Left ventricle myocardium superior (tissue), 1 donor: ENCODE results near the gene ZNF285. TPM values are rescaled to one million over a fixed set of nuclear protein-coding genes. Genes with fewer than 3 reads are reported as not detected.
"Not testable (repeated sequence)": the region's sequence is repeated elsewhere in the genome, so short reads cannot be mapped to it uniquely, and the experiment has no call there.

Source experiments
- ATAC-seq: fragments of 200-7000 bp; cut with Tn5 transposase; one replicate; pipeline ENCODE4 v1.9.1; 2020; ENCODE audit warnings: mild to moderate bottlenecking, moderate library complexity
- DNase-seq: peaks from one replicate; pipeline ENCODE4 v3.0.0-alpha.2; 2020
- intact Hi-C: fragments of 100-400 bp; cut with micrococcal nuclease; formaldehyde crosslinking; loops from one replicate; pipeline ENCODE4 v1.11.0; 2022
- long read RNA-seq: library from polyadenylated mRNA; unstranded; transcript quantifications from one replicate; pipeline ENCODE4 v2.0.0, GENCODE V29; 2021
- total RNA-seq: library from RNA; stranded (reverse); fragmentation: NEBNext Ultra II Directional; extraction: Animal tissue kit (Norgen Biotek cat#: 25700); gene quantifications from one replicate; pipeline ENCODE4 v1.2.1, GENCODE V29; 2021
- donor health status: DM: no; HTN: yes; CAD: no; lungs with severe emphysema.

The ZNF285 gene
- total RNA-seq: 5.5 TPM
- long read RNA-seq, full-length matches to known transcripts: 1 of 5 reads
- long read RNA-seq, partial matches to known transcripts: 0 of 5 reads
- long read RNA-seq, other reads (novel, unspliced or antisense): 4 of 5 reads

DNA sequence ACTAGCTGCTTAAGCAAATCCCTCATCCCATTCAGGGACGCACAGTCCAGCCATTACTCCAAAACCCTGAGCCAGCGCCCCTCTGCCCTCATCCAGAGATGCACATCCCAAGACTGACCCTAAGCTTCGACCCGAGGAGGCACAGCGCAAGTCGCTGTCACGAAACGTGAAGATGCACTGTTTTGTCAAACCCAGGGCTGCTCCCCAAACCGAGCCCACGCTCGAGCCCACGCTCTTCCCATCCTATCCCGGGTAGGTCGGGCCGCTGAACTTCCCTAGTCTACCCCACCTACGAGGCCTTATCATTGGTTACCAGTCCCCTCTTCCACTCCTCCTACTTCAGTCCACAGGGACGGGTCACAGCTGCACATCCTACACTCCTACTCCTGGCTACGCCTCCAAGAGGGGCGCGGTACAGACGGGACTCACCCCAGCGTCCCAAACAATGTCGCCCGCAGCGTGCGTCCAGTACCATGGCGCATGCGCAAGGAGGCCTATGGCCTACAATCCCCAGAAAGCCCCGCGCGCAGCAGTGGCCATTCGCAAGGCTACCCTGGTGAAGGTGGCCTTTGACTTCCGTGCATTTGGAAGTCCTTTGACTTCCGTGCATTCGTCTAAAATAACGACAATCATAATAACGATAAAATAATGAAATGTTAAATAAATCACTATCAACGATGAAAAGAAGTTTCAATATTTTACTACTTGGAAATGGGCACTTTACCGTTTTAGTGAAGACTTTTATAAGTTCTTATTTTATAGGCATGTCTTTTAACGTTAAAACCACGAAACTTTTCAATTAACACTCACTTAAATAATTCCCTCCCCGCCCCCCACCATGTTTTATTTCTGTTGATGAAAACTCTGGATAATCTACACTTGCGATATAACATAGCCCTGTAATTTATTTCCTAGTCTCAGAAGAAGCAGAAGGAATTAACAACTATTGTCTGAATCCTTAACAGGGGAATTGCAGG is at the start of gene ZNF285:
ZNF285 (minus strand) TSS at position 470 of the 977 bp plus-strand sequence. CDS start 4,395 bp downstream, outside the sequence.
- DNase-seq (peak; percentile 98), ATAC-seq (peak; percentile 100)
- intact Hi-C loops: no loop called here

DNA sequence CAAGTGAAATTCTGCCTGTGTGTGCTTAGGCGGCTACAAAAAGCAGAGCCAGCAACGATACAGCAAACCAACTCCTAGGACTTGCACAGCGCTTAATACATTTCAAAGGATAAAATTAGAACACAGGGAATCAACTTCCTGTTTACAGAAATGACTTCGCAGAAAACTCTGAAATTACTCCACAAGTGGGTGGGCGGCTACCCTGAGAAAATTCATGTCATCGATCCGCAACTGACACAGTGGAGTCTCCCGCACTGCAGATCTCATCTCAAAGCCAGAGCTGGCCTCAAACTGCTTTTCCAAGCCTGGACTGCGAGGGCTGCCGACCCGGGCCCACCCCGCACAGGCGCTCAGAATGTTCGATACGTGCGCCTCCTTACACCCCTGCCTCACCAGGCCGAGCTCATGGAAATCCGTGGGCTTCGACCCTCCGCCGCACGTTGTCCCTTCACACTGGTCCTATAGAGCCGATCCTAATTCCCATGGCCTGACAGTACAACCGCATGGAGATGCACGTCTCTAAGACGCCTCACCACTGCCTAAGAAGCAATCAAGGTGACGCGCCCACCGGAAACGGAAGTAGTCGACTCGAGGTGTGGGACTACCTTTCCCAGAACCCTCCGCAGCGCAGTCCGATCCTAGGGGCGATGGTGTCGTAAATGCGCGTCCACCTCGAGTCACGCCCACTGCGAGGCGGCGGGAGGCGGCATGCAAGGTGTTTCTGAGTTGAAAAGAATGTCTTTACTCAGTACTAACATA is 46.7 kb upstream of the ZNF285 start, which contains the start of gene ZNF229:
ZNF229 (minus strand) TSS at position 557 of the 759 bp plus-strand sequence. CDS start 5,625 bp downstream, outside the sequence.
- intact Hi-C loops: no loop called here
- ATAC-seq: peak; percentile 99
- peak; percentile 92 for DNase-seq

DNA sequence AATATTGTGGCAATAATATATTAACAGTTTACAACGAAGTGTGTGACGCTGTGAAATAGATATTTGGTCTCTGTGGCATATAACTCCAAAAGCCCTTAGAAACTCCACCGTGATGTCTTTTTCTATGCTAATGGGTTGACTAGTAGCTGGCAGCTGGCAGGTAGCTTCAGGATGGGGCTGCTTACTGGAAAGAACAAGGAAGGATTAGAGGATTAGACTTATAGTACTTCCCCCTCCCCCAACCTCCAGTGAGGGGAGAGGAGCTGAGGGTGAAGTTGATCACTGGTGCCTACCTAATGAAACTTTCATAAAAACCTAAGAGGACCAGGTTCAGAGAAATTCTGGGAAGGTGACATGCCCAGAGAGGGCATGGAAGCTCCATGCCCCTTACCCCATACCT is 37.0 kb upstream of the ZNF285 start:
- intact Hi-C loops: no loop called here
- no peak for DNase-seq
- ATAC-seq: no peak

DNA sequence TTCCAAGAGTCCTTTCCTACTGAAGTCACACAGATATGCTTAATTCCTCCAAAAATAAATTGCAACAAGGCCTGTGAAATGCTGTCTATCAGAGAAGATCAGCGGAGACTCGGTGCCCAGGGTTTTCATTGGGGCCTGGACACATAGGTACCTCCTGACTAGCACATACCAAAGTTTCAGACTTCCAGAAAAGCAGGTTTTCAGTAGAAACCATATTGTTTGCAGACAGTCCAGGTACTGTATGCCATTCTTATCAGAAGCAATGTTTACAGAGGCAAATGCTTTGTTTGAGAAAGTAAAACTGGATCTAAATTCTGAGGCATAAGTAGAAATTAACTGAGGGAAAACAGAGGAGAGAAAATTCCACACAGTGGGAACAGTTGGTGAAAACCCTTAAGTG is 34.0 kb upstream of the ZNF285 start:
- intact Hi-C loops: no loop called here
- DNase-seq: no peak
- ATAC-seq: no peak

DNA sequence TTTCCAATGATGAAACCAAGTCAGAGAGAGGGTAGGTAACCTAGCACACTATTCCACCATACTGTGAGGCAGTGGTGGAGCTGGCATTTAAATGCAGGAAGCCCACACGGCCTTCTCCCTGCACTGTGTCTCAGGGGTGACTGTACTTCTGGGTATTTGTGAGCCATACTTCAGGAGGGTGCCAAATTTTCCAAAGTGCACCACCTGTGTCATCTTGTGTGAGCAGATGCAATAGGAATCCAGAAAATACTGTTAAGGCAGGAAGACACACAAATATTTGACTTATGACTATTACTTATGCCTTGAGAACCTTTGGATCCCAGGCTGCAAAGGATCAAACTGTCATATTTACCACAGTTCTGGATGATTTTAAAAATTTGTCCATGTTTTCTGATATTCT is 29.5 kb upstream of the ZNF285 start:
- no peak for DNase-seq
- ATAC-seq: no peak
- intact Hi-C loops: no loop called here

DNA sequence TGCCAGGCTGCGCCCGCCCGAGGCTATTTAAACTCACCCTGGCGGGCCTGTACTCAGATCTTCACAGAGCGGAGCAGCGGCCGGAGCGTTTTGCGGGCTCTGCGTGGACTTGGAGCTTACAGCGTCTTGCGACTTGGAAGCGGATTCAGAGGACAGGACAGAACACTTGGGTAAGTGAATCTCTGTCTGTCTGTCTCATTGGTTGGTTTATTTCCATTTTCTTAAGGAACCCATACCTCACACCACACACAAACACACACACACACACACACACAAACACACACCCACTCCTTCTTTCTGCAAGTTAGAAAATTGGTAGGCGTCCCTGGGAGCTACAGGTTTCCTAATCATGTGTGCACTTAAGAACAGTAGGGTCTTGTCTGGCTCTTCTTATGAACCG is 14.1 kb upstream of the ZNF285 start:
- DNase-seq, ATAC-seq, intact Hi-C loops: not testable (repeated sequence)

DNA sequence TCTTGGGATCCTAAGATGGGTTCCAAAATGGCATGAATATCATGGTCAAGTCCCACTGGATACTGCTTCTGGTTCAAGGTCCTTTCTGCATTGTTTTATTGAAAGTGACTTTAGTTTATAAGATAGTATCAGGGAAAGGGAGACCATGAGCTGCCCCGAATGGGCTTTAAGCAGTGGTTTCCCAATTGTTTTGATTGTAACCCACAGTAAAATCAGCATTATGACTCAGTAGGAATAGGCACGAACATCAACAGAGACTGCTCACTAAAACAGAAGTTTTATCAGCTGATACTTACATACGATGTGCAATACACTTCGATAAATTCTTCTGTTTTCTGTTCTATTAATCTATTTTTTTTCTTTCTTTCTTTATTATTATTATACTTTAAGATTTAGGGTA is 12.1 kb downstream of the ZNF285 start:
- intact Hi-C loops, DNase-seq: not testable (repeated sequence)

DNA sequence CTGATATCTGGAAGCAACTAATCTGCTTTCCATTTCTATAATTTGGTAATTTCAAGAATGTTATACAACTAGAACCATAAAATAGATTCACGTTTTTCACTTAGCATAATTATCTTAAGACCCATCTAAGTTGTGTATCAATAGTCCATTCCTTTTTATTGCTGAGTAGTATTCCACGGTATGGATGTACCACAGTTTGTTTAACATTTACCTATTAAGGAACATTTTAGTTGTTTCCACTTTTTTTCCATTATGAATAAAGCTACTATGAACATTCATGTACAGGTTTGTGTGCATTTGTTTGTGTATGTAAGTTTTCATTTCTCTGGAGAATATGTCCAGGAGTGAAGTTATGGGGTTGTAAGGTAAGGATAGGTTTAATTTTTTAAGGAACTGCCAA is 26.6 kb downstream of the ZNF285 start:
- intact Hi-C loops: no loop called here
- ATAC-seq (no peak), DNase-seq (no peak)

More for the DNA sequence above, 12.1 kb downstream of the ZNF285 start:
- not testable (repeated sequence) for ATAC-seq

DNA sequence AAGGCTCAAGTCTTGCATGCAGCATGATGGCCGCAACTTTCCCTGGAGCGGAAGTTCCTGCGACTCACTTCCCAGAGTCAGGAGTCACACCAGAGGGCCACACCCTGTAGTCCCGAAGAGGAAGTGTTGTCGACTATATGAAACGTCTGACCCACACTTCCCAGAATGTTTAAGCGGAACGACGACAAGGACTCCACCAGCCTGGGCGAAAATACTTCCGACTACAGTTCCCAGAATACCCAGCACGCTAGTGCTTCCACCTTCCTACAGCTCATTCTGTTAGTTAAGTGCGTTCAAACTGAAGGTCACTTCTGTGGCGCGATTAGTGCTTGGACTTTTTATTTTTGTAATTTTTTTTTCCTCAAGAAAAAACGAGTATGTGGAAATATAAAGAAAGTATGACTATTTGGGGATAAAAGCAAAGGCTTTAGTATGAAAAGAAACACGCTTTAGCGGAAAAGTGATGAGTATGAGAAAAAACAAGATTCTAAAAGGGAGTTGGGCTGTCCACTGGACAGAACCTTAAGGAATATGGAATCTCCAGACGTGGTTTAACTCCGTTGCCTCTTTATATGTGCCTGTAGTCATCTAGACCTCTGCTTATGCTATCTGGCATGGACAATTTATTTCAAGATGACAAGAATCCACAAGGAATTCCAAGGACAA is 29.5 kb downstream of the ZNF285 start:
- intact Hi-C loops: no loop called here
- no peak for DNase-seq
- no peak for ATAC-seq

DNA sequence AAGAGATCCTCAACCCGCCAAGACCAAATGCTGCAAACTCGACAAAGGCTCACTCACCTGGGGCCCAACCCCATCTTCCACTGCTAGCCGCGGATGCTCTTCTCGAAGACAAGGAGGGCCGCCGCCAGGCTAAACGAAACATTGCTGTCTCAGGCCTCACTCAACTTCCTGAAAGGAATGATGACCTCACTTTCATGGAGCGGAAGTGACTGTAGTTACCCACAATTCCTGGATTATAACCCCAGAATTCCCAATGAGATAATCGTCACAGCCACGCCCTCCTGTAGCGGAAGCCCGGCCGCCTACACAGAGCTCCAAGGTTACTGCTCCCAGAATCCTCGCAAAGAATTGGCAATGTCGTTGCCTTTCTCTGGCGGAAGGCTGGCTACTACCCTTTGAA is 34.4 kb downstream of the ZNF285 start:
- DNase-seq (peak; percentile 31), ATAC-seq (no peak)
- intact Hi-C loops: no loop called here

DNA sequence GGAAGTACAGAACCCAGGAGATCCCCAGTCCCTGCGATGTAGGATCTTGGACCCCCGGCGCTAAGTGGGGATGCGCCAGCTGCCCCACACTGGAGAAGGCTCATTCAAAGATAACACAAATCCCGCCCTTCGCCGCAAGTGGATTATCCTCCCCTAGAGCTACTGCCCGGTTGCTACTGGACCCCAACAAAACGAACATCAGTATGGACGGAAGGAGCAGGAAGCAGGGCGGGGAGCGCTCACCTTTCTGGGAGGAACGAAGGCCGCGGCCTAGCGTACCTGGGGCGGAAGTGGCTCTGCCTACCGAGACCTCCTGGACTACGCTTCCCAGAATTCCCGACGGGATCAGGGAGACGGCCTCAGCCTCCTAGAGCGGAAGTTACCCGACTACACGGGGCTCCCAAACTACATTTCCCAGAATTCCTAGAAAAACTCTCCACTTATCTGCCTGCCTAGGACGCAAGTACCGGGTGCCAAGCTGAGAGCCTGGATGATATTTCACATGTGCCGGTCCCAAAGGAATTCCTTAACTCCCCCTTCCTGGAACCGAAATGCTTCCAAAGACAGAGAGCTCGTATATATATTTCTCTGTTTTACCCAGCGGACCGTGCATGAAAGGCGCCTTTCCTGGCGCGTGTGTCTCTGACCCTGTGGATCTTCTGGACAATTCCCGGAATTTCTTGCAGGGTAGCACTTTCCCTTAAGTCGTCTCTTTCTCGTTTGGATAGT is 44.9 kb downstream of the ZNF285 start, which contains the start of gene ZNF112:
ZNF112 (minus strand) TSS at position 298 of the 729 bp plus-strand sequence. CDS start 16,141 bp downstream, outside the sequence.
- intact Hi-C loops: no loop called here
- ATAC-seq (peak; percentile 100), DNase-seq (peak; percentile 85)

DNA sequence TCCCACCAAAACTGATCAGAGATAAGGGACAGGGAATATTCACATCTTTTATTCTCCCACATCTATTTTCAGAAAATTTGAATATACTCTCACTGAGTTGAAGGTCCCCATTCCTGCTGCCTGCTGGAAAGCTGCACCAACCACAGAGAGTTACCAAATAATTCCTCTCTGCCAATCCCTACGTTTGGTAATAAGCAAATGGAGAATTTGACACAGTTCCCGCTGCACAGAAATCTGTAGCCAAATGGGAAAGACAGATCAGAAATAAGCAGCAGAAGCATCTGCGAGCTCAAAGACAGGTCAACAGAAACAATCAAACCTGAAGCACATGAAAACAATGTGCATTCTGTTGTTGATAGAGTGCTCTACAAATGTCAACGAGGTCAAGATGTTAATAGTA is 54.9 kb downstream of the ZNF285 start:
- intact Hi-C loops: no loop called here

DNA sequence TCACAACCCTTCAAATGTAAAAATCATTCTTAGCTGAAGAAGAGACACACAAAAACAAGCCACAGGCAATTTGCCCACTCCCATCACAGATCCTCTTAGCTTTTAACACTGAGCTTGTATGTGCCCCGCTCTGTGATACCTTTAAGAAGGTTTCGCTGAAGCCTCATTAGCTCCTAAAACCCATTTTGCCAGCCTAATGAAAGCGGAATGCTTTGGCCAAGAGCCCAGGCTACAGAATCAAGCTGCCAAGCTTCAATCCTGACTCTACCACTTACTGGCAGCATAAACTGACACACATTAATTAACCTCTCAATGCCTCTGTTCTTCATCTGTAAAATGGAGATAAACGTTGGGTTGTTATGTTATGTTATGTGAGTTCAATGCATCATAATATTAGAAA is 55.4 kb downstream of the ZNF285 start:
- ATAC-seq (peak; percentile 60), DNase-seq (no peak)
- intact Hi-C loops: no loop called here

More for the DNA sequence above, 54.9 kb downstream of the ZNF285 start:
- no peak for DNase-seq
- no peak for ATAC-seq

DNA sequence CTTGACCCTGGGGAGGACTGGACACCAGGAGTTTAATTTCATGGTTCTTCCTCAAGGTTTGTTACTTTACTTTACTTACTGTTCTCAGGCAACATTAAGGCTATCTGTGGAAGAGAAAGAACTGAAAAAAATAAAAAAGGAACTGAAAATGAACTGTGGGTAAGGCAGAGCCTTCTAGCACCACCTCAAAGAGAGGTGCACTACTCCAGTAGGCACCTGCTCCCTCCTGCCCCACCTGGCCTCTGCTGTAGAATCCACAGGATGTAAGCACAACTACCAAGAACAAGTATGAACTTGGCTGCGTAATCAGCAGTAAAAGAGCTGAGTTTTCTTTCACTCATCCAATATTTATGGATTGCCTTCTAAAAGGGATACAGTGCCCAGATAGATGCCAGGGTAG is 57.2 kb downstream of the ZNF285 start:
- no peak for ATAC-seq
- DNase-seq: no peak
- intact Hi-C loops: no loop called here

DNA sequence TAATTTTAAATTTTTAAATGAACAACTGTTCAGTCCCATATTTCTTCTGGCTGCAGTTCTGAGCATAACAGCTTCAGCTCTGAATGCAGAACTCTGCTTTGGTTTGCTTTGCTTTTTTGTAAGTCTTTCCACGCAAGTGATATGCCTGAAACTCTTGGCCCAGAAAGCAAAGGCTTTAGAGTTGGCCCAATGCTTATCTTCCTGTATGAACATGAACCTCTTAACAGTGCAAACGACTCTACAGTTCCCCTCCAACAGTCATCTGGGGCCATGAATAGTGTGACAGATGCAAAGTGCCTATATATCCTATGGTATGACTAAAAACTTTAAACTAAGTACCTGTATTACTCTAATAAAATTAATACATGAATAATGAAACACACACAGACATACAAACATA is 59.6 kb downstream of the ZNF285 start:
- no peak for DNase-seq
- intact Hi-C loops: no loop called here
- peak; percentile 68 for ATAC-seq

DNA sequence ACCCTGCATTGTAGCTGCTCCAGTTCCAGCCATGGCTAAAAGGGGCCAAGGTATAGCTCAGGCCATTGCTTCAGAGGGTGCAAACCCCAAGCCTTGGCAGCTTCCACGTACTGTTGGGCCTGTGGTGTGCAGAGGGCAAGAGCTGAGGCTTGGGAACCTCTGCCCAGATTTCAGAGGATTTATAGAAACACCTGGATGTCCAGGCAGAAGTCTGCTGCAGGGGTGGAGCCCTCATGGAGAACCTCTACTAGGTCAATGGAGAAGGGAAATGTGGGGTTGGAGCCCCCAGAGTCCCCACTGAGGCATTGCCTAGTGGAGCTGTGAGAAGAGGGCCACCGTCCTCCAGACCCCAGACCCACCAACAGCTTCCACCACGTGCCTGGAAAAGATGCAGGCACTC is 66.8 kb downstream of the ZNF285 start:
- intact Hi-C loops, ATAC-seq, DNase-seq: not testable (repeated sequence)
